ENCODE measurements around the gene PDLIM1. TPM values are rescaled to one million over a fixed set of nuclear protein-coding genes. Genes with fewer than 3 reads are reported as not detected.

Gene PDLIM1
- total and polyA plus RNA-seq, 8 donors: 41.7 to 289 (median 182) TPM

DNA sequence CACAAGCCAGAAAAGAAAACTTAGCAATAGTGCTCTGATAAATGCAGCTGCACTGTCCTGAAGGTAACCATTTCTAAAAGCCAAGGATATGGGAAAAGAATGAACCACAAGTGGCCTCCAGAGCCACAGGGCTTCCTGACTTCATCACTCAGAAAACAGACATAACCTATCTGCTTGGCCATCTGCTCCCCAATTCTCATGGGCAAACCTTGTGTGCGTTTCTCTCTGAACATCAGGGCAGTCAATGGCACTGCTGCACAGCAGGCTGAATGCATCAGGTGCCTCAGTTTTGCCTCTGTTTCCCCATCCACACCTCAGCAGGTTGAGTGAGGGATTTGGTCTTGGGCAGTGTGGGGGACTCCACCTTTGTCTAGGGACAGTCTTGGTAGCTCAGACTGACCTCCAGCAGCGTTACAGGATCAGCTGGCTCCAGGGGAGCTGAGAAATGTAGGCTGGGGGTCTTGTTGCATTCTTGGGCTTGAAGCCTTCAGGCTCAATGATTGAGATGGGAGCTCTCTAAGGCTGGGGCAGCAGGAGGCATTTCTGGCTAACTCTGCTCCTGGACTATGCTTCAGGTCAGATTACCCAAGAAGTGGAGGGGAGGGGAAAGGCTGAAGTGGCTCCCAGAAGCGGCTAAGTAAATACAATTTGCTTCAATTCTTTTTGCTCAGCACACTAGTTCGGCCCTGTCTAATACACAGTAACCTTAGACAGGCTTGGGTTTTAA is 23.6 kb upstream of the PDLIM1 start:
- H3K36me3 ChIP-seq: peaks cover 24 to 69% (median 48%) of the 10 kb centered on the region in 4 donors
- intact Hi-C loops (cut with DNase I; ENCODE audit: low total_unique reads): no loop called here
- WGBS, 5 donors: 68 to 85% (median 72%) methylated on average over 4 of the region's 4 CpGs
- peaks cover 27 to 75% (median 48%) of the 10 kb centered on the region in 4 donors for H3K4me1 ChIP-seq
- H3K27ac ChIP-seq: peak overlapping the region in 1 of 5 donors; percentile 18
- DNase-seq: no peak
- H3K4me3 ChIP-seq: no peak overlapping the region
- H3K27me3 ChIP-seq: no peaks in the 10 kb centered on the region
- no peaks in the 10 kb centered on the region for H3K9me3 ChIP-seq
- TF ChIP-seq EP300 (IDR thresholded peaks at IDR 0.05): no peak
- TF ChIP-seq, protein P1, sequence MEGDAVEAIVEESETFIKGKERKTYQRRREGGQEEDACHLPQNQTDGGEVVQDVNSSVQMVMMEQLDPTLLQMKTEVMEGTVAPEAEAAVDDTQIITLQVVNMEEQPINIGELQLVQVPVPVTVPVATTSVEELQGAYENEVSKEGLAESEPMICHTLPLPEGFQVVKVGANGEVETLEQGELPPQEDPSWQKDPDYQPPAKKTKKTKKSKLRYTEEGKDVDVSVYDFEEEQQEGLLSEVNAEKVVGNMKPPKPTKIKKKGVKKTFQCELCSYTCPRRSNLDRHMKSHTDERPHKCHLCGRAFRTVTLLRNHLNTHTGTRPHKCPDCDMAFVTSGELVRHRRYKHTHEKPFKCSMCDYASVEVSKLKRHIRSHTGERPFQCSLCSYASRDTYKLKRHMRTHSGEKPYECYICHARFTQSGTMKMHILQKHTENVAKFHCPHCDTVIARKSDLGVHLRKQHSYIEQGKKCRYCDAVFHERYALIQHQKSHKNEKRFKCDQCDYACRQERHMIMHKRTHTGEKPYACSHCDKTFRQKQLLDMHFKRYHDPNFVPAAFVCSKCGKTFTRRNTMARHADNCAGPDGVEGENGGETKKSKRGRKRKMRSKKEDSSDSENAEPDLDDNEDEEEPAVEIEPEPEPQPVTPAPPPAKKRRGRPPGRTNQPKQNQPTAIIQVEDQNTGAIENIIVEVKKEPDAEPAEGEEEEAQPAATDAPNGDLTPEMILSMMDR (IDR thresholded peaks at IDR 0.05): no peak
- TF ChIP-seq POLR2A (IDR thresholded peaks at IDR 0.05): no peak
- TF ChIP-seq POLR2AphosphoS5 (IDR thresholded peaks at IDR 0.05): no peak

DNA sequence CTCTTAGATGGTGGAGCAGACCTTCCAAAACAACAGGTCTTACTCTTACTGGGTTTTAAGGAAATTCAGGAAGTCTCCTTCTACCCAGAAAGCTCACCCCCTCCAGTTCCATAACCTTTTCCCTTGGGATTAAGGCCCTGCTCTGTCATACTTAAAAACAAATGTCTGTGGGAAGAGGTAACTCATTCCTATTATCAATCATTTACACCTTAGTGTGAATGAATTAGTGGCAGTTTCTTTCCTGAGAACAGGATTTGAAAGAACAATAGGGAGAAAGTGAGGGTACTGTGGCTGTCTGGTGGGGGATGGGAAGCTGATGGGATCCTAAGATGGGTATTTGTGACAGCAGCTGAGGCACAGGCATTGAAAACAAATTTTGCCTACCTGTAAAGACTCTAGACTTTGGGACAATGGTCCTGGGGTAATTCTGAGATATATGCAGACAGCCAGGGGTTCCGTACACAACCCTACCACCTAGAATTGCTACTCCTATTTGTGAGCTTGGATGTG is 22.2 kb upstream of the PDLIM1 start:
- Histone ChIP-seq H3K36me3 (peaks cover 24 to 58% (median 44%) of the 10 kb centered on the region in 4 donors), H3K4me1 (peaks cover 31 to 87% (median 56%) of the 10 kb centered on the region in 4 donors), H3K27ac (peak overlapping the region in 3 of 5 donors; percentile 14 to 56 (median 49)), H3K27me3 (no peaks in the 10 kb centered on the region), H3K9me3 (no peaks in the 10 kb centered on the region), H3K4me3 (no peak overlapping the region)
- TF ChIP-seq, protein P1 (IDR thresholded peaks at IDR 0.05): no peak
- TF ChIP-seq POLR2A (IDR thresholded peaks at IDR 0.05) (no peak), EP300 (IDR thresholded peaks at IDR 0.05) (no peak), POLR2AphosphoS5 (IDR thresholded peaks at IDR 0.05) (no peak)
- 67 to 100% (median 96%) methylated on average over 1 of the region's 1 CpG for WGBS, 5 donors
- intact Hi-C loops (cut with DNase I; ENCODE audit: low total_unique reads): no loop called here
- DNase-seq: no peak

DNA sequence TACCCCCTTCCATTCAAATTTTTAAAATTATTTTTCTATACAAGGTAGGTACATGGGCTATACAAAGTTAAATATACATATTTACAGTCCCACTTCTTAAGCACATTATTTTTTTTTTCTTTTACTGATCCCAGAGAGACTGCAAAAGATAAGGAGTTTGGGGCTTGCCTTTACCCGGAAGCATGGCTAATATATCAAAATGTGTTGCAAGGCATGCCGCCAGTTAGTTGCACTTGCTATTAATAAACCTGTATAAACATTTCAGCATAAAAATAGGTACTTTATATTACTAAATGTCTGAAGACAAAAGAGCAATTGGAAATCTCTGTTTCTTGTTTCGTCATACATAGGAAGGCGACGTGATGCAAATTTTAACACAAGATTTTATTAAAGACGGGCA is 21.5 kb upstream of the PDLIM1 start:
- H3K27ac ChIP-seq: peak overlapping the region in 3 of 5 donors; percentile 14 to 56 (median 49)
- peaks cover 31 to 85% (median 62%) of the 10 kb centered on the region in 4 donors for H3K4me1 ChIP-seq
- H3K27me3 ChIP-seq: no peaks in the 10 kb centered on the region
- intact Hi-C loops (cut with DNase I; ENCODE audit: low total_unique reads): no loop called here
- TF ChIP-seq EP300 (IDR thresholded peaks at IDR 0.05) (no peak), POLR2A (IDR thresholded peaks at IDR 0.05) (no peak), POLR2AphosphoS5 (IDR thresholded peaks at IDR 0.05) (peak in 1 of 3 donors; percentile 31)
- 25 to 39% (median 31%) methylated on average over 6 of the region's 6 CpGs for WGBS, 5 donors
- H3K4me3 ChIP-seq: no peak overlapping the region
- H3K36me3 ChIP-seq: peaks cover 18 to 51% (median 36%) of the 10 kb centered on the region in 4 donors
- no peaks in the 10 kb centered on the region for H3K9me3 ChIP-seq
- DNase-seq: peak; percentile 54 to 75

- peaks cover 15 to 28% (median 19%) of the 10 kb centered on the region in 4 donors for H3K36me3 ChIP-seq
- H3K27me3 ChIP-seq: no peaks in the 10 kb centered on the region
- intact Hi-C loops (cut with DNase I; ENCODE audit: low total_unique reads): no loop called here
- 13 to 30% (median 23%) methylated on average over 1 of the region's 1 CpG for WGBS, 5 donors
- H3K9me3 ChIP-seq: no peaks in the 10 kb centered on the region
- peak overlapping the region in 4 of 5 donors; percentile 74 to 84 (median 81) for H3K27ac ChIP-seq
- no peak for DNase-seq
- no peak overlapping the region for H3K4me3 ChIP-seq
- peaks cover 34 to 86% (median 60%) of the 10 kb centered on the region in 4 donors for H3K4me1 ChIP-seq
- TF ChIP-seq EP300 (IDR thresholded peaks at IDR 0.05): no peak
- no peak for TF ChIP-seq POLR2AphosphoS5 (IDR thresholded peaks at IDR 0.05)
- TF ChIP-seq, protein P1 (IDR thresholded peaks at IDR 0.05): no peak
- TF ChIP-seq POLR2A (IDR thresholded peaks at IDR 0.05): no peak
Measured at GRCh38 chr10:95309958-95310357, 19.2 kb upstream of the PDLIM1 start.
